Choroid plexus epithelial cell (primary cell): ENCODE results near the gene RGS5.
A peak's percentile ranks its signal among the peaks of the same experiment; 100 is the strongest.

Experiments used
- DNase-seq: peaks from one replicate; pipeline ENCODE4 v3.0.0-alpha.2; 2010; ENCODE audit warnings: low read depth
- H3K4me3 ChIP-seq: 2 replicates; pipeline ENCODE4 v1.5.1; 2011; ENCODE audit warnings: low read depth, mild to moderate bottlenecking, control low read depth, low read length, moderate library complexity
- CTCF ChIP-seq: conservative IDR thresholded peaks from 2 replicates; pipeline ENCODE4 v1.5.1; 2011; ENCODE audit warnings: low read depth, mild to moderate bottlenecking, control low read depth, inconsistent platforms, low read length, moderate library complexity

RGS5 gene

GRCh38 chr1:163197022-163197421, 5.7 kb downstream of the RGS5 start:
- no peak for TF ChIP-seq CTCF
- no peak for DNase-seq
- H3K4me3 ChIP-seq: no peak overlapping the region

GRCh38 chr1:163196449-163196787, 6.3 kb downstream of the RGS5 start:
- TF ChIP-seq CTCF: no peak
- no peak overlapping the region for H3K4me3 ChIP-seq
- no peak for DNase-seq

GRCh38 chr1:163195728-163196448, 6.8 kb downstream of the RGS5 start:
- peak overlapping the region; percentile 20 for H3K4me3 ChIP-seq
- no peak for TF ChIP-seq CTCF
- DNase-seq: peak; percentile 41

- no peak for DNase-seq
- TF ChIP-seq CTCF: no peak
Observed at GRCh38 chr1:163191301-163191700, 11.4 kb downstream of the RGS5 start.

GRCh38 chr1:163188947-163189346, 13.8 kb downstream of the RGS5 start:
- no peak for DNase-seq
- no peak overlapping the region for H3K4me3 ChIP-seq

More at GRCh38 chr1:163191301-163191700, 11.4 kb downstream of the RGS5 start:
- no peak overlapping the region for H3K4me3 ChIP-seq

GRCh38 chr1:163187849-163188248, 14.9 kb downstream of the RGS5 start:
- TF ChIP-seq CTCF: no peak
- no peak for DNase-seq
- no peak overlapping the region for H3K4me3 ChIP-seq

More at GRCh38 chr1:163188947-163189346, 13.8 kb downstream of the RGS5 start:
- TF ChIP-seq CTCF: no peak

GRCh38 chr1:163186862-163187261, 15.9 kb downstream of the RGS5 start:
- DNase-seq: no peak
- H3K4me3 ChIP-seq: no peak overlapping the region
- TF ChIP-seq CTCF: no peak
